Prostate gland (tissue), 2 donors: ENCODE measurements around the gene CCDC148. TPM values are rescaled to one million over a fixed set of nuclear protein-coding genes. Genes with fewer than 3 reads are reported as not detected.

ENCODE experiments used
- DNase-seq: peaks from one replicate; pipeline ENCODE4 v3.0.0-alpha.2; 2019; ENCODE audit warnings: low spot score
- H3K27ac ChIP-seq, 2 donors: fragments of 200-600 bp; sonication (generic); 2 replicates each; pipeline ENCODE4 v1.5.1; 2017 to 2019
- H3K27me3 ChIP-seq: fragments of 200-600 bp; sonication (generic); replicated peaks from 2 replicates; pipeline ENCODE4 v1.5.1; 2019; ENCODE audit not compliant: insufficient read depth
- H3K36me3 ChIP-seq, 2 donors: fragments of 200-600 bp; sonication (generic); 1 replicate in 1 of 2; 2 replicates in 1 of 2; pipeline versions ENCODE4 v1.5.1 to v1.8.1; 2017 to 2019
- H3K4me1 ChIP-seq: fragments of 200-600 bp; sonication (generic); replicated peaks from 2 replicates; pipeline ENCODE4 v1.5.1; 2019
- H3K4me3 ChIP-seq, 2 donors: fragments of 200-600 bp; sonication (generic); 2 replicates each; pipeline ENCODE4 v1.5.1; 2017 to 2019
- H3K9me3 ChIP-seq: fragments of 200-600 bp; sonication (generic); 2 replicates; pipeline ENCODE4 v1.5.1; 2017
- CTCF ChIP-seq, 4 experiments: fragments of 200-600 bp in 2 of 4; fragments of 450-650 bp in 2 of 4; sonication (generic) in 2 of 4; IDR thresholded peaks; 1 replicate in 3 of 4; 2 replicates in 1 of 4; pipeline ENCODE4 v1.5.1; 2016 to 2019; ENCODE audit warnings: antibody characterized with exemption in 4 of 4, mild to moderate bottlenecking in 2 of 4, moderate library complexity in 2 of 4
- POLR2A ChIP-seq: fragments of 450-650 bp; IDR thresholded peaks from one replicate; pipeline ENCODE4 v1.6.1; 2016; ENCODE audit warnings: antibody characterized with exemption, mild to moderate bottlenecking
- POLR2AphosphoS5 ChIP-seq: sonication (generic); formaldehyde crosslinking; IDR thresholded peaks from one replicate; pipeline ENCODE4 v1.6.1; 2017; ENCODE audit warnings: antibody characterized with exemption
- WGBS: methylation state at CpG from one replicate; pipeline ENCODE4 v1.1.5; 2018; 5-methylcytosine and 5-hydroxymethylcytosine counted together
- intact Hi-C: fragments of 100-400 bp; cut with DNase I; formaldehyde crosslinking; loops from one replicate; pipeline ENCODE4 v1.14.2; 2022
- total RNA-seq, 2 donors: library from RNA; depleted of rRNA; stranded (reverse); fragments of >200 nt; gene quantifications; one replicate each; pipeline ENCODE4 v1.1.0, GENCODE V29; 2016

Gene CCDC148
- total RNA-seq, 2 donors from 2014 or later = 1.5 to 1.6 TPM

- Histone ChIP-seq H3K36me3 (no peaks in the 10 kb centered on the region), H3K4me3 (no peak overlapping the region), H3K9me3 (no peaks in the 10 kb centered on the region), H3K27me3 (no peaks in the 10 kb centered on the region), H3K27ac (no peak overlapping the region), H3K4me1 (no peaks in the 10 kb centered on the region)
- 86% methylated on average over 2 of the region's 2 CpGs for WGBS
- intact Hi-C loops = no loop called here
- no peak for TF ChIP-seq POLR2A
- no peak for TF ChIP-seq POLR2AphosphoS5
- TF ChIP-seq CTCF (IDR thresholded peaks at IDR 0.05) = no peak
- no peak for DNase-seq
Observed at GRCh38 chr2:158130832-158131473, 325.6 kb downstream of the CCDC148 start.

GRCh38 chr2:158129037-158129436, 327.5 kb downstream of the CCDC148 start:
- DNase-seq = no peak
- no peaks in the 10 kb centered on the region for H3K27me3 ChIP-seq
- no peak overlapping the region for H3K4me3 ChIP-seq
- H3K9me3 ChIP-seq = no peaks in the 10 kb centered on the region
- intact Hi-C loops = no loop called here
- no peaks in the 10 kb centered on the region for H3K36me3 ChIP-seq
- no peaks in the 10 kb centered on the region for H3K4me1 ChIP-seq
- no peak overlapping the region for H3K27ac ChIP-seq
- TF ChIP-seq CTCF (IDR thresholded peaks at IDR 0.05) = no peak
- TF ChIP-seq POLR2AphosphoS5 = no peak
- TF ChIP-seq POLR2A = no peak
- WGBS = 55% methylated on average over 5 of the region's 5 CpGs

- H3K4me3 ChIP-seq = no peak overlapping the region
- 89% methylated on average over 2 of the region's 2 CpGs for WGBS
- H3K36me3 ChIP-seq = no peaks in the 10 kb centered on the region
- no peaks in the 10 kb centered on the region for H3K27me3 ChIP-seq
- intact Hi-C loops = no loop called here
- TF ChIP-seq POLR2AphosphoS5 = no peak
- TF ChIP-seq CTCF (IDR thresholded peaks at IDR 0.05) = no peak
- TF ChIP-seq POLR2A = no peak
- no peaks in the 10 kb centered on the region for H3K4me1 ChIP-seq
- no peak for DNase-seq
- H3K9me3 ChIP-seq = no peaks in the 10 kb centered on the region
- no peak overlapping the region for H3K27ac ChIP-seq
Observed at GRCh38 chr2:158128168-158128973, 328.2 kb downstream of the CCDC148 start.

GRCh38 chr2:158127380-158127804, 329.2 kb downstream of the CCDC148 start:
- no peak overlapping the region for H3K27ac ChIP-seq
- DNase-seq = no peak
- TF ChIP-seq POLR2AphosphoS5 (no peak), POLR2A (no peak), CTCF (IDR thresholded peaks at IDR 0.05) (no peak)
- H3K27me3 ChIP-seq = no peaks in the 10 kb centered on the region
- H3K9me3 ChIP-seq = no peaks in the 10 kb centered on the region
- no peaks in the 10 kb centered on the region for H3K4me1 ChIP-seq
- H3K4me3 ChIP-seq = no peak overlapping the region
- H3K36me3 ChIP-seq = no peaks in the 10 kb centered on the region
- intact Hi-C loops = no loop called here
- 76% methylated on average over 1 of the region's 1 CpG for WGBS
